GM23338 (cell line): ENCODE measurements around the gene STAP2. TPM values are rescaled to one million over a fixed set of nuclear protein-coding genes. Genes with fewer than 3 reads are reported as not detected.

Experiments
- ATAC-seq: fragments of 200-7000 bp; cut with Tn5 transposase; 3 replicates; pipeline ENCODE4 v1.9.1; 2020
- DNase-seq: peaks from one replicate; pipeline ENCODE4 v3.0.0-alpha.2; 2015; ENCODE audit warnings: low spot score
- H2AFZ ChIP-seq: fragments of 200-600 bp; sonication (generic); 2 replicates; pipeline ENCODE4 v1.8.0; 2016; ENCODE audit warnings: antibody characterized with exemption, mild to moderate bottlenecking, moderate library complexity
- H3F3A ChIP-seq: fragments of 200-600 bp; sonication (generic); replicated peaks from 2 replicates; pipeline ENCODE4 v1.8.0; 2017; ENCODE audit warnings: antibody characterized with exemption, mixed run types, low read depth
- H3K27ac ChIP-seq: fragments of 200-600 bp; sonication (generic); 2 replicates; pipeline ENCODE4 v1.6.1; 2016; ENCODE audit warnings: low read depth
- H3K27me3 ChIP-seq: fragments of 200-600 bp; sonication (generic); 2 replicates; pipeline ENCODE4 v1.8.0; 2016; ENCODE audit warnings: mild to moderate bottlenecking, mixed run types, moderate library complexity; ENCODE audit not compliant: insufficient read depth
- H3K36me3 ChIP-seq: fragments of 200-600 bp; sonication (generic); 2 replicates; pipeline ENCODE4 v1.8.0; 2016; ENCODE audit warnings: mild to moderate bottlenecking; ENCODE audit not compliant: insufficient read depth
- H3K4me1 ChIP-seq: fragments of 200-600 bp; sonication (generic); 2 replicates; pipeline ENCODE4 v1.8.0; 2016; ENCODE audit warnings: mild to moderate bottlenecking, moderate library complexity; ENCODE audit not compliant: insufficient read depth
- H3K4me2 ChIP-seq: fragments of 200-600 bp; sonication (generic); 2 replicates; pipeline ENCODE4 v1.7.1; 2017; ENCODE audit warnings: mixed run types
- H3K4me3 ChIP-seq: fragments of 200-600 bp; sonication (generic); 2 replicates; pipeline ENCODE4 v1.6.1; 2016; ENCODE audit warnings: mixed run types
- H3K79me2 ChIP-seq: fragments of 200-600 bp; sonication (generic); replicated peaks from 2 replicates; pipeline ENCODE4 v1.8.0; 2017; ENCODE audit warnings: mild to moderate bottlenecking; ENCODE audit not compliant: insufficient read depth
- H3K9me2 ChIP-seq: fragments of 200-600 bp; sonication (generic); 2 replicates; pipeline ENCODE4 v1.8.0; 2017; ENCODE audit not compliant: insufficient read depth
- H4K20me1 ChIP-seq: fragments of 200-600 bp; sonication (generic); replicated peaks from 2 replicates; pipeline ENCODE4 v1.8.0; 2017; ENCODE audit warnings: mild to moderate bottlenecking; ENCODE audit not compliant: insufficient read depth
- H3K27ac Mint-ChIP-seq: 2 replicates; pipeline ENCODE4 v1.8.0; 2020; ENCODE audit warnings: inconsistent platforms, mild to moderate bottlenecking, moderate library complexity, mixed read lengths
- H3K27me3 Mint-ChIP-seq: 3 replicates; pipeline ENCODE4 v1.8.0; 2022; ENCODE audit warnings: low read depth, mild to moderate bottlenecking, moderate library complexity, mixed read lengths, inconsistent platforms; ENCODE audit not compliant: insufficient read depth, poor library complexity
- H3K36me3 Mint-ChIP-seq: 3 replicates; pipeline ENCODE4 v1.8.0; 2021; ENCODE audit warnings: low read depth, mild to moderate bottlenecking, inconsistent platforms, moderate library complexity, mixed read lengths
- H3K4me1 Mint-ChIP-seq: 3 replicates; pipeline ENCODE4 v1.8.0; 2020; ENCODE audit warnings: mild to moderate bottlenecking, inconsistent platforms, mixed read lengths
- H3K4me3 Mint-ChIP-seq: 3 replicates; pipeline ENCODE4 v1.8.0; 2021; ENCODE audit warnings: moderate library complexity, mild to moderate bottlenecking, inconsistent platforms, mixed read lengths
- H3K9me3 Mint-ChIP-seq: 3 replicates; pipeline ENCODE4 v1.8.0; 2020; ENCODE audit warnings: moderate library complexity, mild to moderate bottlenecking, inconsistent platforms, mixed read lengths
- EZH2phosphoT487 ChIP-seq: fragments of 200-600 bp; sonication (generic); IDR thresholded peaks from one replicate; pipeline ENCODE4 v1.8.1; 2018; ENCODE audit warnings: antibody characterized with exemption; ENCODE audit not compliant: unreplicated experiment
- NANOG ChIP-seq: IDR thresholded peaks from 2 replicates; pipeline ENCODE4 v1.6.1; 2016; ENCODE audit warnings: antibody characterized with exemption, borderline replicate concordance
- POLR2AphosphoS5 ChIP-seq: IDR thresholded peaks from 2 replicates; pipeline ENCODE4 v1.6.1; 2016; ENCODE audit warnings: antibody characterized with exemption, low read depth
- STAT1 ChIP-seq: IDR thresholded peaks from one replicate; pipeline ENCODE4 v1.6.1; 2016; ENCODE audit warnings: antibody characterized with exemption; ENCODE audit not compliant: unreplicated experiment
- ZNF331 ChIP-seq: fragments of 250-450 bp; sonication (Bioruptor Pico); IDR thresholded peaks from 2 replicates; pipeline ENCODE4 v1.5.0; 2020; ENCODE audit warnings: low read depth, mild to moderate bottlenecking, moderate library complexity
- polyA plus RNA-seq: library from polyadenylated mRNA; unstranded; fragments of >200 nt; fragmentation: Nextera tagmentation; extraction: Ambion mirVana; gene quantifications from 2 replicates; pipeline ENCODE4 v1.2.1, GENCODE V29; 2016
- total RNA-seq: library from RNA; depleted of rRNA; stranded (reverse); fragments of >200 nt; shearing (Covaris generic); gene quantifications from 2 replicates; pipeline ENCODE4 v1.2.3, GENCODE V29; 2014
- TF ChIP-seq, protein P1 (sequence below): IDR thresholded peaks from one replicate; pipeline ENCODE4 v1.6.1; 2018; ENCODE audit warnings: antibody characterized with exemption; ENCODE audit not compliant: unreplicated experiment
- TF ChIP-seq, protein P2 (sequence below): fragments of 250-450 bp; sonication (Bioruptor Pico); IDR thresholded peaks from 2 replicates; pipeline ENCODE4 v1.5.0; 2020; ENCODE audit warnings: mild to moderate bottlenecking, moderate library complexity
- TF ChIP-seq, protein P3 (sequence below), 2 experiments: fragments of 200-600 bp in 1 of 2; sonication (generic) in 1 of 2; conservative IDR thresholded peaks; 2 replicates each; pipeline versions ENCODE4 v1.5.1 to v1.6.1; 2016 to 2017; ENCODE audit warnings: antibody characterized with exemption in 2 of 2, low read depth in 2 of 2, mild to moderate bottlenecking in 2 of 2, moderate library complexity in 1 of 2

Gene STAP2
- total and polyA plus RNA-seq, 2 experiments from 2014 or later = 15.1 to 20.7 TPM

DNA sequence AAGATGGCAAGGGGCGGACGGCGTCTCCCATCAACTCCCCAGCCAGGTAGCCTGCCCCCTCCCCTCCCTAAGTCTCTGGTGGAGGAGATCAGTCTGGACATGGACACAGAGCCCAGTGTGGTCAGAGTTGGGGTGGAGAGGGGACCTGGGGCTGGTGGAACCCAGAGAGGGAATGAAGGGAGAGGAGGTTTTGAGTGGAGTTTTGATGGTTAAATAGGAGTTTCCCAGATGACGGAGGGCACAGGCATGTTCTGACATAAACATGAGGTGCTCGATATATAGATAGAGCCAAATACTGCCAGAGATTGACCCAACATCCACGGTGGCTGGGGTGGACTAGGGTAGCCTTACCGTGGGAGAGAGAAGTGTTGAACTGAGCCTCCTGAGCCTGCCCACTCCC is 20.2 kb downstream of the STAP2 start (continued):
- TF ChIP-seq POLR2AphosphoS5 = no peak
- TF ChIP-seq, protein P1, sequence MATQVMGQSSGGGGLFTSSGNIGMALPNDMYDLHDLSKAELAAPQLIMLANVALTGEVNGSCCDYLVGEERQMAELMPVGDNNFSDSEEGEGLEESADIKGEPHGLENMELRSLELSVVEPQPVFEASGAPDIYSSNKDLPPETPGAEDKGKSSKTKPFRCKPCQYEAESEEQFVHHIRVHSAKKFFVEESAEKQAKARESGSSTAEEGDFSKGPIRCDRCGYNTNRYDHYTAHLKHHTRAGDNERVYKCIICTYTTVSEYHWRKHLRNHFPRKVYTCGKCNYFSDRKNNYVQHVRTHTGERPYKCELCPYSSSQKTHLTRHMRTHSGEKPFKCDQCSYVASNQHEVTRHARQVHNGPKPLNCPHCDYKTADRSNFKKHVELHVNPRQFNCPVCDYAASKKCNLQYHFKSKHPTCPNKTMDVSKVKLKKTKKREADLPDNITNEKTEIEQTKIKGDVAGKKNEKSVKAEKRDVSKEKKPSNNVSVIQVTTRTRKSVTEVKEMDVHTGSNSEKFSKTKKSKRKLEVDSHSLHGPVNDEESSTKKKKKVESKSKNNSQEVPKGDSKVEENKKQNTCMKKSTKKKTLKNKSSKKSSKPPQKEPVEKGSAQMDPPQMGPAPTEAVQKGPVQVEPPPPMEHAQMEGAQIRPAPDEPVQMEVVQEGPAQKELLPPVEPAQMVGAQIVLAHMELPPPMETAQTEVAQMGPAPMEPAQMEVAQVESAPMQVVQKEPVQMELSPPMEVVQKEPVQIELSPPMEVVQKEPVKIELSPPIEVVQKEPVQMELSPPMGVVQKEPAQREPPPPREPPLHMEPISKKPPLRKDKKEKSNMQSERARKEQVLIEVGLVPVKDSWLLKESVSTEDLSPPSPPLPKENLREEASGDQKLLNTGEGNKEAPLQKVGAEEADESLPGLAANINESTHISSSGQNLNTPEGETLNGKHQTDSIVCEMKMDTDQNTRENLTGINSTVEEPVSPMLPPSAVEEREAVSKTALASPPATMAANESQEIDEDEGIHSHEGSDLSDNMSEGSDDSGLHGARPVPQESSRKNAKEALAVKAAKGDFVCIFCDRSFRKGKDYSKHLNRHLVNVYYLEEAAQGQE = no peak
- TF ChIP-seq ZNF331 (CRISPR knock-in tag) = no peak

DNA sequence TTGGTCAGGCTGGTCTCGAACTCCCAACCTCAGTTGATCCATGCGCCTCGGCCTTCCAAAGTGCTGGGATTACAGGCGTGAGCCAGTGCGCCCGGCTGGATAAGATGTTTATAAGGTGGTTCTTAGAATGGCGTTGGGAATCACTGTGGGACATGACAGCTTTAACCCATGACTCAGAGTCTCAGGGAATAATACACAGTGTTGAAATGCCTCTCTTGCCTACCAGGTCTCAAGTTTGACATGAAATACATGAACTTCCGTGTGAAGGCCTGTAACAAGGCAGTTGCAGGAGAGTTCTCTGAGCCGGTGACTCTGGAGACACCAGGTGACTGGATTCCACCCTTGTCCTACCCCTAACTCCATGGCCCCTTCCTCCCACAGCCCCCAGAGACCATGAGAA is 21.7 kb downstream of the STAP2 start:
- ATAC-seq (no peak), DNase-seq (no peak)
- H2AFZ ChIP-seq = no peak overlapping the region
- H3K27me3 Mint-ChIP-seq = peaks cover 13% of the 10 kb centered on the region
- no peaks in the 10 kb centered on the region for H3F3A ChIP-seq
- H3K36me3 ChIP-seq = peaks cover 3% of the 10 kb centered on the region; the same call in 1 of the 2 replicates
- no peaks in the 10 kb centered on the region; the same call in 1 of the 2 replicates for H4K20me1 ChIP-seq
- H3K4me3 Mint-ChIP-seq = no peak overlapping the region
- no peaks in the 10 kb centered on the region for H3K9me2 ChIP-seq
- peaks cover 30% of the 10 kb centered on the region for H3K9me3 Mint-ChIP-seq
- no peaks in the 10 kb centered on the region for H3K4me1 ChIP-seq
- no peaks in the 10 kb centered on the region for H3K79me2 ChIP-seq
- H3K27ac Mint-ChIP-seq = no peak overlapping the region
- no peak overlapping the region for H3K4me2 ChIP-seq
- H3K27me3 ChIP-seq = no peaks in the 10 kb centered on the region
- peaks cover 74% of the 10 kb centered on the region for H3K36me3 Mint-ChIP-seq
- no peak overlapping the region for H3K4me3 ChIP-seq
- H3K27ac ChIP-seq = no peak overlapping the region
- H3K4me1 Mint-ChIP-seq = no peaks in the 10 kb centered on the region
- TF ChIP-seq ZNF331 (CRISPR knock-in tag) (no peak), EZH2phosphoT487 (no peak), STAT1 (no peak), POLR2AphosphoS5 (no peak), NANOG (no peak)
- TF ChIP-seq, protein P2, sequence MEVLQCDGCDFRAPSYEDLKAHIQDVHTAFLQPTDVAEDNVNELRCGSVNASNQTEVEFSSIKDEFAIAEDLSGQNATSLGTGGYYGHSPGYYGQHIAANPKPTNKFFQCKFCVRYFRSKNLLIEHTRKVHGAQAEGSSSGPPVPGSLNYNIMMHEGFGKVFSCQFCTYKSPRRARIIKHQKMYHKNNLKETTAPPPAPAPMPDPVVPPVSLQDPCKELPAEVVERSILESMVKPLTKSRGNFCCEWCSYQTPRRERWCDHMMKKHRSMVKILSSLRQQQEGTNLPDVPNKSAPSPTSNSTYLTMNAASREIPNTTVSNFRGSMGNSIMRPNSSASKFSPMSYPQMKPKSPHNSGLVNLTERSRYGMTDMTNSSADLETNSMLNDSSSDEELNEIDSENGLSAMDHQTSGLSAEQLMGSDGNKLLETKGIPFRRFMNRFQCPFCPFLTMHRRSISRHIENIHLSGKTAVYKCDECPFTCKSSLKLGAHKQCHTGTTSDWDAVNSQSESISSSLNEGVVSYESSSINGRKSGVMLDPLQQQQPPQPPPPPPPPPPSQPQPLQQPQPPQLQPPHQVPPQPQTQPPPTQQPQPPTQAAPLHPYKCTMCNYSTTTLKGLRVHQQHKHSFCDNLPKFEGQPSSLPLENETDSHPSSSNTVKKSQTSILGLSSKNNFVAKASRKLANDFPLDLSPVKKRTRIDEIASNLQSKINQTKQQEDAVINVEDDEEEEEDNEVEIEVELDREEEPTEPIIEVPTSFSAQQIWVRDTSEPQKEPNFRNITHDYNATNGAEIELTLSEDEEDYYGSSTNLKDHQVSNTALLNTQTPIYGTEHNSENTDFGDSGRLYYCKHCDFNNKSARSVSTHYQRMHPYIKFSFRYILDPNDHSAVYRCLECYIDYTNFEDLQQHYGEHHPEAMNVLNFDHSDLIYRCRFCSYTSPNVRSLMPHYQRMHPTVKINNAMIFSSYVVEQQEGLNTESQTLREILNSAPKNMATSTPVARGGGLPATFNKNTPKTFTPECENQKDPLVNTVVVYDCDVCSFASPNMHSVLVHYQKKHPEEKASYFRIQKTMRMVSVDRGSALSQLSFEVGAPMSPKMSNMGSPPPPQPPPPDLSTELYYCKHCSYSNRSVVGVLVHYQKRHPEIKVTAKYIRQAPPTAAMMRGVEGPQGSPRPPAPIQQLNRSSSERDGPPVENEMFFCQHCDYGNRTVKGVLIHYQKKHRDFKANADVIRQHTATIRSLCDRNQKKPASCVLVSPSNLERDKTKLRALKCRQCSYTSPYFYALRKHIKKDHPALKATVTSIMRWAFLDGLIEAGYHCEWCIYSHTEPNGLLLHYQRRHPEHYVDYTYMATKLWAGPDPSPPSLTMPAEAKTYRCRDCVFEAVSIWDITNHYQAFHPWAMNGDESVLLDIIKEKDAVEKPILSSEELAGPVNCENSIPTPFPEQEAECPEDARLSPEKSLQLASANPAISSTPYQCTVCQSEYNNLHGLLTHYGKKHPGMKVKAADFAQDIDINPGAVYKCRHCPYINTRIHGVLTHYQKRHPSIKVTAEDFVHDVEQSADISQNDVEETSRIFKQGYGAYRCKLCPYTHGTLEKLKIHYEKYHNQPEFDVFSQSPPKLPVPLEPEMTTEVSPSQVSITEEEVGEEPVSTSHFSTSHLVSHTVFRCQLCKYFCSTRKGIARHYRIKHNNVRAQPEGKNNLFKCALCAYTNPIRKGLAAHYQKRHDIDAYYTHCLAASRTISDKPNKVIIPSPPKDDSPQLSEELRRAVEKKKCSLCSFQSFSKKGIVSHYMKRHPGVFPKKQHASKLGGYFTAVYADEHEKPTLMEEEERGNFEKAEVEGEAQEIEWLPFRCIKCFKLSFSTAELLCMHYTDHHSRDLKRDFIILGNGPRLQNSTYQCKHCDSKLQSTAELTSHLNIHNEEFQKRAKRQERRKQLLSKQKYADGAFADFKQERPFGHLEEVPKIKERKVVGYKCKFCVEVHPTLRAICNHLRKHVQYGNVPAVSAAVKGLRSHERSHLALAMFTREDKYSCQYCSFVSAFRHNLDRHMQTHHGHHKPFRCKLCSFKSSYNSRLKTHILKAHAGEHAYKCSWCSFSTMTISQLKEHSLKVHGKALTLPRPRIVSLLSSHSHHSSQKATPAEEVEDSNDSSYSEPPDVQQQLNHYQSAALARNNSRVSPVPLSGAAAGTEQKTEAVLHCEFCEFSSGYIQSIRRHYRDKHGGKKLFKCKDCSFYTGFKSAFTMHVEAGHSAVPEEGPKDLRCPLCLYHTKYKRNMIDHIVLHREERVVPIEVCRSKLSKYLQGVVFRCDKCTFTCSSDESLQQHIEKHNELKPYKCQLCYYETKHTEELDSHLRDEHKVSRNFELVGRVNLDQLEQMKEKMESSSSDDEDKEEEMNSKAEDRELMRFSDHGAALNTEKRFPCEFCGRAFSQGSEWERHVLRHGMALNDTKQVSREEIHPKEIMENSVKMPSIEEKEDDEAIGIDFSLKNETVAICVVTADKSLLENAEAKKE (CRISPR knock-in tag) = no peak
- TF ChIP-seq, protein P1 = no peak
- TF ChIP-seq, protein P3, sequence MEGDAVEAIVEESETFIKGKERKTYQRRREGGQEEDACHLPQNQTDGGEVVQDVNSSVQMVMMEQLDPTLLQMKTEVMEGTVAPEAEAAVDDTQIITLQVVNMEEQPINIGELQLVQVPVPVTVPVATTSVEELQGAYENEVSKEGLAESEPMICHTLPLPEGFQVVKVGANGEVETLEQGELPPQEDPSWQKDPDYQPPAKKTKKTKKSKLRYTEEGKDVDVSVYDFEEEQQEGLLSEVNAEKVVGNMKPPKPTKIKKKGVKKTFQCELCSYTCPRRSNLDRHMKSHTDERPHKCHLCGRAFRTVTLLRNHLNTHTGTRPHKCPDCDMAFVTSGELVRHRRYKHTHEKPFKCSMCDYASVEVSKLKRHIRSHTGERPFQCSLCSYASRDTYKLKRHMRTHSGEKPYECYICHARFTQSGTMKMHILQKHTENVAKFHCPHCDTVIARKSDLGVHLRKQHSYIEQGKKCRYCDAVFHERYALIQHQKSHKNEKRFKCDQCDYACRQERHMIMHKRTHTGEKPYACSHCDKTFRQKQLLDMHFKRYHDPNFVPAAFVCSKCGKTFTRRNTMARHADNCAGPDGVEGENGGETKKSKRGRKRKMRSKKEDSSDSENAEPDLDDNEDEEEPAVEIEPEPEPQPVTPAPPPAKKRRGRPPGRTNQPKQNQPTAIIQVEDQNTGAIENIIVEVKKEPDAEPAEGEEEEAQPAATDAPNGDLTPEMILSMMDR (conservative IDR thresholded peaks at IDR 0.05; ENCODE audit: low read depth in 2 of 2) = no peak
